ENCODE results near the gene CEP290.

Gene CEP290

GRCh38 chr12:88141774-88142609 lies at the start of gene CEP290, which contains the start of gene TMTC3:
TSS of gene CEP290 (minus strand) at chr12:88142088. CDS start at chr12:88141307, 781 bp downstream.
TSS of gene TMTC3 (plus strand) at chr12:88142307. CDS start at chr12:88148316, 6,009 bp downstream.
- DNase-seq = peak; percentile 99

- no peak for DNase-seq
These were observed 46.3 kb upstream of the CEP290 start for GRCh38 chr12:88188180-88188579.

GRCh38 chr12:88187571-88187970 lies 45.7 kb upstream of the CEP290 start:
- no peak for DNase-seq

DNA sequence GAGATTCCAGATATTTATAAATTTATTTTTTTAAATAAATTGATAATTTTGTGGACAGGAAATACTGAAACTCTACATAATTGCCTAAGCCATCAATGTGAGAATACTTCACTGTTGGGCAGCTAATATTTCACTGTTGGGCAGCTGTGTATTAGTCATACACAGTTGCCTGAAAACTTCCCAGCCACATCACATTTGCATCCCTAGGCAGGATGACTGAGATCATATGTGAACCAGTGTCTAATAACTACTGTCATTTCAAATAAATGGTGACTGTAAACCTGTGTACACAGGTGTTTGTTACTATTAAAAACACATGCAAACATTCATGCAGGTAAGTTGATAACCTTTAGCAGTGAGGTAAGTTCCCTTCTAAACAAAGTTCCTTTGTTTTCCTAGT lies 44.1 kb upstream of the CEP290 start:
- no peak for DNase-seq

DNA sequence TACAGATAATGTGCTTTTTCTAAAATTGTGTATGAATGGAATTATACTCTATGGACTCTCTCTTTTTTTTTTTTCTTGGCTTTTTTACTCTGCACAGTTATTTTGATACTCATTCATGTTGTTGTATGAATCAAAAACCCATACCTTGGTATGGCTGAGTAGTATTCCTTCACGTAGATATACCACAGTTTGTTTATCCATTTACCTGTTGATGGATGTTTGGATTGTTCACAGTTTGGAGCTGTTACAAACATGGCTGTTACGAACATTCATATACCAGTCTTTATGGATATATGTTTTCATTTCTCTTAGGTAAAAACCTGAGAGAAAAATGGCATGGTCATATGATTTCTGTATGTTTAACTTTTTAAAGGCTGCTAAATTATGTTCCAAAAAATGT lies 43.4 kb upstream of the CEP290 start:
- DNase-seq = no peak

- no peak for DNase-seq
These were observed 42.3 kb upstream of the CEP290 start for GRCh38 chr12:88184196-88184595.

DNA sequence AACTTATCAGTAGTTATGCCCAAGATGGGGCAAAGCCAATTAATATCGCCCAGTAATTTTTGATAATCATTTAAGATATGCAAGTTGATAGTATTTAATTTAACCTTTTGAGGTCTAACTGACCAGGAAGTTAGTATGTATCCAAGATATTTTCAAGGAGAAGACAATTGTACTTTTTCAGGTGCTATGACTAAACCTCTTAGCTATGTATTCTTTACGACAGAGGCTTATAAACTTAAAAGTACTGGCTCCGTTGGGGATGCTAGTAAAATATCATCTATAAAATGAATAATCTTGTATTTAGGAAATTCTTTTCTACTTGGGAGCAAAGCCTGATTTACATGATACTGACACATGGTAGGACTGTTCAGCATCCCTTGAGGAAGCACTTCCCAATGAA lies 40.5 kb upstream of the CEP290 start:
- no peak for DNase-seq

DNA sequence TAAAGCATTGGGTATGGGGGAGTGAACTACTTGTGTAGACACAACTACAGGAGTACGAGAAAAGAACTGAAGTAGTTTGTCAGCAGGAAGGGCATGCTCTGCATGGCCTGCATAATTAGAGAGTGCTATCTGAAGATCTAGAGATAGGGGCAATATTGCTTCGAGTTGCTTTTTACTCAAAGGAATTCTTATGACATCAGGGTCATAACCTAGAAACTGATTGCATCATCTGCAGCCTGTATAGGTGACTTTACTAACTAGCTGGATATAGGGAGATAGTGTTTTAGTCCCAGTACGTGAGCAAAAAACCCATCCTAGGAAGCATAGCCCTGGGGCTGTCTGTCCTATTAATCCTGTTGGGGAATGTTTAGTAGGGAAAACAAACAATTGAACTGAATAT lies 40.0 kb upstream of the CEP290 start:
- no peak for DNase-seq

DNA sequence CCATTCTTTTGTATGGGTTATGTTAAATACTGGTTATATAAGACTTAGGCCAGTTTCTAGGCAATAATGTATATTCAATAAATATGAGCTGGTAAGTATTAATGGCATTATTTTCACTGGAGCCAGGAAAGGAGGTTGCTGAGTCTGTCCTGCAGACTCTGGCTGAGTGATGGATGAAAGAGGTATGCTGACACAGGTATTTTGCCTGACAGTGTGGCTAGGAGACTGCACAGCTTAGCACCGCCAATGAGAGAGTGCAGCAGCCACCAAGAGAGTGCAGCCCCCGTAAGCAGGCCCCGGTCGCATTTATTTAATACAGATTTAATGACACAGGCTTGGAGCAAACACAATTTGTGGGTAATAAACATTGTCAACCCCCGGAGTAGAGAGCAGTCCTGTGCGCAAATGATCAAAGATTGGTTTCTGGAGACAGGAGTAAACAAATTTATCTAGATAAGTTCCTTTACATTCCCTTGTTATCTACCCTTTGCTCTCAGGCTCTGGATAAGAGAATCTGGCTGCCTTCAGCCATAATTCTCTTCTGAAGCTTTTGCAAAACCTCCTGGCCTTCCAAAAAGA lies 37.6 kb upstream of the CEP290 start:
- no peak for DNase-seq

DNA sequence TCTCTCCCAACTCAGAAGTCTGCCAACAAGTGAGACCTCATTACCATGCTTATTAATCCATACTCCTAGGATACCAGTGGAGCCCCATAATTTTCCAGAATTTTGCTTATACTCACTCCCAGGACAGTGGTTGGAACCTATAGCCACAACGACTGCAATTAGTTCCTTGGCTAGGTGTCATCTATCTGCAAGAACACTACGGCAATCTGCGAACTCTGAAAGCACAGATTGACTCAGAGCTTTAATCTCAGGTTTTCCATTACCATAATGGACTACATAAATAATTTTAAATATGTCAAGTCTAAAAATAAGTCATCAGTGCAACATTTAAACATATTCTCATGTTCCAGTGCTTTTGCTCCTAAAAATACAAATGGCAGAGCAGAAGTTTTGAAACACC lies 33.7 kb upstream of the CEP290 start:
- DNase-seq = no peak

GRCh38 chr12:88172844-88173407 lies 31.0 kb upstream of the CEP290 start:
- no peak for DNase-seq

DNA sequence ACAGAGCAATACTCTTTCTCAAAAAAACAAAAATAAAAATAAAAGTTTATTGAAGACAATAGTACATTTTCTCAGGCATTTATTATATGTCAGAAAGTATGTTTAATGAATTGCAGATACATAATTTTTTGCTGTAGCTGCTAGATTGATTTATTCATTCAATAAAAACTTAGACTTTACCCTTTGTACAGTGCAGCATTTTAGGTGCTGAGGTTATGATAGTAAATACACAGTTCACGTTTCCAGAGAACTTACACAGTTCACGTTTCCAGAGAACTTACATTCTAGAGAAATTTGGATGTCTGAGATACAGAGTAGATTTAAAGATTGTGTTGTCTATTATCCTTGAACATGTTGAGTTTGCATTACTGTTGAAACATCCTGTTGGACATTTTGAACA lies 25.5 kb upstream of the CEP290 start:
- DNase-seq = no peak

DNA sequence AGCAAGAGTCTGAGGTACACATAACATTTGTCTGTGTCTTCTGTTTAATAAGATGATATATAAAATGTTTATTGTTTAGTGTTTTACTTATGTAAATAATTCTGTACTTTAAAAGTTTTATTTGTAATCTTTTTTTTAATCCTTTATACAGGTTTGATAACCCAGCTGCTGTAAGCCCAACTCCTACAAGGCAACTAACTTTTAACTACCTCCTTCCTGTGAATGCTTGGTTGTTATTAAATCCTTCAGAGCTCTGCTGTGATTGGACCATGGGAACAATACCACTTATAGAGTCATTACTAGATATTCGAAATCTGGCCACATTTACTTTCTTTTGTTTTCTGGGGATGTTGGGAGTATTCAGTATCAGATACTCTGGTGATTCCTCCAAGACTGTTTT lies 24.3 kb upstream of the CEP290 start:
- DNase-seq = no peak

GRCh38 chr12:88163371-88163770 lies 21.5 kb upstream of the CEP290 start:
- DNase-seq = no peak

DNA sequence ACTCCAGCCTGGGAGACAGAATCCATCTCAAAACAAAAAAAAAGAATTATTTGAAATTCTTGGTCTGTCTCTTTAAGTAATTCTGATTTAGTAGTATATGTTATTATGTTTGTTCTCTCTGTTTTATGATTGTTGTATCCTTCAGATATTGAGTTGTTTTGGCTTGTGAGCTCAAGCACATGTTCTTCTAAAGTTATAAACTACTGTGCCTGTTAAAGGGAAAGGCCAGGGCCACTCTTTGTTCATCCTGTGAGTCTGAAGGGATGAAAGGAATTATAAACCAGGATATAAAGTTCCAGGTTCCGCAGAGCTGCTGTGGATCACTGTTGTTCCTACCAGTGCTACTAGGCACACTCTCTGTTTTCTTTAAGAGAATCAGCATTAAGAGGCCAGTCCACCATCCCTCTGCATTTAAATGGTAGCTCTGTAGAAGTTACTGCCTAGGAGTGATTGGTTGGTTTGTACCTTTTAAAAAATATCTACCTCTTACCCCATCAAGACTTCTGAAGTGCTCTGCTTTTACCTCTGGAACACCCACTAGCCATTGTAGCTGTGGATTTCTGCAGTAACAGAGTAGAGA lies 14.3 kb upstream of the CEP290 start:
- no peak for DNase-seq

DNA sequence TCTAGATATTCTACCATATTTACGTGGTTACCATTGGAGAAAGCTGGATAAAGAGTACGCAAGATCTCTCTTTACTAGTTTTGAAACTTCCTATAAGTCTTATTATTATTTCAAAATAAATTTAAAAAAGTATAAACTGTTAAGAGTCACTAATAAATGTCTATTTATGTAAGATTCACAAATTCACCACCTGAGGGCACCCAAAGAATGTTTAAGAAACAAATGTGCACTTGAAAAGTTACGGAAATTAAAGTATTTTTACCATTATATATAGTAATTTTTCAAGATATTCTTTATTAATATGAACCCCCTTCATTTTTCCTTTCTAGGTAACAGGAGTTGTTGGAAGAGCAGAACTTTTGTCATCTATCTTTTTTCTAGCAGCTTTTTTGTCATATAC lies 12.1 kb upstream of the CEP290 start:
- DNase-seq = no peak

- no peak for DNase-seq
These were observed 8.2 kb upstream of the CEP290 start for GRCh38 chr12:88150063-88150462.

GRCh38 chr12:88145567-88146505 lies 3.9 kb upstream of the CEP290 start:
- DNase-seq = no peak

- DNase-seq = no peak
These were observed 2.9 kb upstream of the CEP290 start for GRCh38 chr12:88144546-88145468.

DNA sequence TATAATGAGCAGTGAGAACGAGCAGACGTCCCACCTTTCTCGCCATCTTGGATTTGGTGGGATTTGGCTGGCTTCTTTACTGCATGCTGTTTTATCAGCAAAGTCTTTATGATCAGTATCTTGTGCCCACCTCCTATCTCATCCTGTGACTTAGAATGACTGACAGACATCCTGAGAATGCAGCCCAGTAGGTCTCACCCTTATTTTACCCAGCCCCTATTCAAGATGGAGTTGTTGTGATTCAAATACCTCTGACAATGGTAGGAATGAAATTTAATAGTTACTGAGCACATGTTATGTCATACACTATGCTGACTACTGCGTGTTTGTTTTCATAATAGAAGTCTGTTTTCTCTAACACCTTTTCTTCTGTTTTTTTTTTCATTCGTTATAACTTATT lies 2.1 kb upstream of the CEP290 start:
- no peak for DNase-seq

DNA sequence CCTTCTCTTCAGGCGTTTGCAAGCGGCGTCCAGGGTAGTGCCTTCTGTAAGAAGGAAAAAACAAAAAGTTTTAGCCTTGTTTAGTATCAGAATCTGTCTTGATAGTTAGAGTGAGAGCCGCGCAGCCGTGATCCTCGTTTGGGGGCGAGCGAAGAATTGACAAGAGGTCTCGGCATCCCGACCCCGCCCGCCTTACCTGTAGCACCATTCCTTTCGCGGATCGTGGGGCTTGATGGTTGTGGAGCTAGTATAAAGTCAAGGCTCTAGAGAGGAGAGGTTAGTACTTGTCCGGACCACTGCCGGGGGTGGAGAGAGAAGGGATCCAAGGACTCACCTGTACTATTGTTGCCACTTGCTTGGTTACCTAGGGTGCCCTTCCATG lies 713 bp upstream of the CEP290 start:
- DNase-seq = peak; percentile 56

- no peak for DNase-seq
These were observed 489 bp downstream of the CEP290 start for GRCh38 chr12:88141425-88141773.
